Aorta (tissue), 5 donors: ENCODE results near the gene PPP2R5C. TPM values are rescaled to one million over a fixed set of nuclear protein-coding genes. Genes with fewer than 3 reads are reported as not detected.

Experiments used
- ATAC-seq: fragments of 200-7000 bp; cut with Tn5 transposase; one replicate; pipeline ENCODE4 v1.9.1; 2022; ENCODE audit warnings: moderate library complexity; ENCODE audit not compliant: low FRiP score
- DNase-seq, 2 donors: peaks; one replicate each; pipeline ENCODE4 v3.0.0-alpha.2; 2020
- H3K27ac ChIP-seq, 2 donors: one replicate each; pipeline ENCODE4 v1.5.1; 2013; ENCODE audit warnings: low read length in 2 of 2, mild to moderate bottlenecking in 2 of 2, moderate library complexity in 2 of 2, control low read depth in 1 of 2, inconsistent platforms in 1 of 2, low read depth in 1 of 2
- H3K27me3 ChIP-seq, 2 donors: one replicate each; pipeline ENCODE4 v1.6.1; 2013; ENCODE audit warnings: control low read depth in 1 of 2, low read length in 1 of 2, mild to moderate bottlenecking in 1 of 2, moderate library complexity in 1 of 2; ENCODE audit not compliant: insufficient read depth in 2 of 2, control insufficient read depth in 1 of 2
- H3K36me3 ChIP-seq, 2 donors: one replicate each; pipeline ENCODE4 v1.6.1; 2013; ENCODE audit warnings: control low read depth in 1 of 2, low read length in 1 of 2, mild to moderate bottlenecking in 1 of 2; ENCODE audit not compliant: insufficient read depth in 2 of 2, control insufficient read depth in 1 of 2
- H3K4me1 ChIP-seq, 2 donors: one replicate each; pipeline ENCODE4 v1.6.1; 2013; ENCODE audit warnings: low read length in 2 of 2, control low read depth in 1 of 2, mild to moderate bottlenecking in 1 of 2, moderate library complexity in 1 of 2; ENCODE audit not compliant: insufficient read depth in 2 of 2, control insufficient read depth in 1 of 2
- H3K4me3 ChIP-seq, 2 donors: one replicate each; pipeline ENCODE4 v1.5.1; 2013; ENCODE audit warnings: low read length in 2 of 2, control low read depth in 1 of 2, mild to moderate bottlenecking in 1 of 2
- H3K9me3 ChIP-seq: one replicate; pipeline ENCODE4 v1.6.1; 2013; ENCODE audit warnings: mild to moderate bottlenecking, low read length; ENCODE audit not compliant: control insufficient read depth
- WGBS, 2 donors: extraction: QIAGEN DNeasy Blood & Tissue Kit; methylation state at CpG; one replicate each; pipeline ENCODE4 v1.1.7; 2013; 5-methylcytosine and 5-hydroxymethylcytosine counted together
- intact Hi-C, 2 donors: fragments of 100-400 bp; cut with DNase I; formaldehyde crosslinking; loops; one replicate each; pipeline versions ENCODE4 v1.14.2 to v1.15.0; 2022
- polyA plus RNA-seq, 2 donors: library from polyadenylated mRNA; stranded (reverse); fragments of 200-250 nt; gene quantifications; one replicate each; pipeline ENCODE4 v1.2.3, GENCODE V29; 2013
- total RNA-seq, 2 donors: library from RNA; stranded (reverse); fragmentation: NEBNext Ultra II Directional; extraction: Animal tissue kit (Norgen Biotek cat#: 25700); gene quantifications; one replicate each; pipeline ENCODE4 v1.2.1, GENCODE V29; 2021
- donor health status: healthy with polysubstance abuse.
- donor health status: Bipolar disorder and iron deficiency.
- donor health status: DM: no; HTN: no; CAD: no.
- donor health status: DM: no; HTN: no; CAD: no.
- donor health status: DM: yes; HTN: yes; CAD: no.

The PPP2R5C gene
- total and polyA plus RNA-seq, 4 donors, result 64.0 to 155 (median 115) TPM

DNA sequence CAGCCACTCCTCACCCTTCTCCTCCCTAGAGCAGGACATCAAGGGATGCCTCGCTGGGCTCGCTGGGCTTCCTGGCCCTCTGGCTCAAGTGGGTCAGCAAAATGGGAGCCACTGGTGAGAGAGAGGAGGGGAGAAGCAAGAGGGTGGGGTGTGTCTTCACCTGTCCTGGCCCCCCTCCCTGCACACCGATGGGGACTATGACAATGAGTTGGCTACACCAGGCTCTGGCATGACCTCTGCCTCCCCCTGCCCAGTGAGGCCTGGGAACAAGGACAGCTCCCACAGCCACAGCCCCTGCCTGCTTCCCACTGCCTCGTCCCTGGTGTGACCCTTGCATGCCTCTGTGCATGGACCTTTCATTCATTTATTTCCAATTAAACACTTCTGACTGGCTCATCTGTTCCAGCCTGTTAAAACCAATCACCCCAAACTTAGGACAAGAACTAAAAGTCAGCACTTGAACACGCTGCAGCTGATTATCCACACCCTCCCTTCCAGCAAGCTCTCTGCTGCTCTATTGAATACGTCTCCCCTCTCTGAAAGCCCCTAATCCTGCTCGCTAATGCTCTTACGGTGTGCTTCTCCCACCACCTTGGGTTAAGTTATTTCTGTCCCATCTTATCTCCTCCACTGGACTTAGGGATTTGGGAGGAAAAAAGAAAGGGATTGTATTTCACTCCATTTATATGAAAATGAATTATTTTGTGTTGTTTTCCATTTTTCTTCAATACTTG is 5.8 kb upstream of the PPP2R5C start:
- peaks cover 0 to 1% of the 10 kb centered on the region in 2 donors for H3K4me1 ChIP-seq
- ATAC-seq (no peak), DNase-seq (peak in 1 of 2 donors; percentile 56)
- intact Hi-C loops, result no loop called here
- H3K4me3 ChIP-seq, result no peak overlapping the region
- H3K27me3 ChIP-seq, result peaks cover 0 to 3% of the 10 kb centered on the region in 2 donors
- no peaks in the 10 kb centered on the region for H3K9me3 ChIP-seq
- H3K36me3 ChIP-seq, result no peaks in the 10 kb centered on the region
- WGBS, 2 donors, result 71 to 72% methylated on average over 8 of the region's 8 CpGs
- H3K27ac ChIP-seq, result no peak overlapping the region

DNA sequence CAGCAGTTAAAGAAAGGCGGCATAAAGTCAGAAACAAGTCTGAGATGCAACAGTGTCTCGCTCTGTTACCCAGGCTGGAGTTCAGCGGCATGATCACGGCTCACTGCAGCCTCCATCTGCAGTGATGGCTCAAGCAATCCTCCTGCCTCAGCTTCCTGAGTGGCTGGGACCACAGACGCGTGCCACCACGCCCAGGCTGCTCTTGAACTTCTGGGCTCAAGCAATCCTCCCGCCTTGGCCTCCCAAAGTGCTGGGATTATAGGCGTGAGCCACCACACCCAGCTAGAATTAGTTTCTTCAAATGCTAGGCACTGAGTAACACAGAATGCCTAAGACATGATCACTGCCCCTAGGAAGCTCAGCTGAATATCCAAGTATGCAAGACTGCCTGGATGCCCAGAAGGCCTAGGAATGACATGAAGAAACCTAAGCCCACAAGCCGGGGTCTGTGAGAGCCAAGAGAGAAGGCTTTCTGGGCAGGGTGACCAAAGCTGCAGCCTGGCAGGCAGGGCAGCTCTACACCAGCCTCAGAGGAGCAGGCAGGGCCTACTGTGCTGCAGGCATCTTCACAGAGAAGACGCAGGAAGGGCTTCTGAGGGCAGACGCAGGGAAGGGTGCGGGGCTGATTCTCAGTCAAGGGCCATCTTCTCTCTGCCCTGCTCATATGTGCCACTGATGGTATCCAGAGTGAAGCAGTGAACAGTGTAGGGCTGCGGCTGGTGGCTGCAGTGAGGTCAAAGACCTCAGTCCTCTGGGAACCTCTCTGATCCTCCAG is 4.3 kb upstream of the PPP2R5C start:
- no peaks in the 10 kb centered on the region for H3K36me3 ChIP-seq
- intact Hi-C loops, result no loop called here
- H3K9me3 ChIP-seq, result no peaks in the 10 kb centered on the region
- no peak overlapping the region for H3K27ac ChIP-seq
- DNase-seq, result no peak
- H3K27me3 ChIP-seq, result peaks cover 0 to 3% of the 10 kb centered on the region in 2 donors
- no peak overlapping the region for H3K4me3 ChIP-seq
- 90% methylated on average over 14 of the region's 14 CpGs for WGBS, 2 donors
- H3K4me1 ChIP-seq, result peaks cover 0 to 1% of the 10 kb centered on the region in 2 donors
- no peak for ATAC-seq

DNA sequence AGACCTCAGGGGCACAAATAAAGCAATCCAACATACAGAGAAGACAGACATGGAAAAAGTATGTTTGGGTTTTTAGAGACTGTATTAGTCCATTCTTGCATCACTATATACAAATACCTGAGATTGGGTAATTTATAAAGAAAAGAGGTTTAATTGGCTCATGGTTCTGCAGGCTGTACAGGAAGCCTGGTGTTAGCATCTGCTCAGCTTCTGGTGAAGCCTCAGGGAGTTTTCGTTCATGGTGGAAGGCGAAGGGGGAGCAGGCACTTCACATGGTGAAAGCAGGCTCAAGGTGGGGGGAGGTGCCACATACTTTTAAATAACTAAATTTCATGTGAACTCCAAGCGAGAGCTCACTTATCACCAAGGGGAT is 3.7 kb upstream of the PPP2R5C start:
- H3K27me3 ChIP-seq, result no peaks in the 10 kb centered on the region
- DNase-seq (no peak), ATAC-seq (no peak)
- no peaks in the 10 kb centered on the region for H3K9me3 ChIP-seq
- WGBS, 2 donors, result 95 to 97% methylated on average over 3 of the region's 3 CpGs
- intact Hi-C loops, result no loop called here
- no peaks in the 10 kb centered on the region for H3K36me3 ChIP-seq
- no peak overlapping the region for H3K27ac ChIP-seq
- H3K4me3 ChIP-seq, result no peak overlapping the region
- H3K4me1 ChIP-seq, result peaks cover 0 to 1% of the 10 kb centered on the region in 2 donors

DNA sequence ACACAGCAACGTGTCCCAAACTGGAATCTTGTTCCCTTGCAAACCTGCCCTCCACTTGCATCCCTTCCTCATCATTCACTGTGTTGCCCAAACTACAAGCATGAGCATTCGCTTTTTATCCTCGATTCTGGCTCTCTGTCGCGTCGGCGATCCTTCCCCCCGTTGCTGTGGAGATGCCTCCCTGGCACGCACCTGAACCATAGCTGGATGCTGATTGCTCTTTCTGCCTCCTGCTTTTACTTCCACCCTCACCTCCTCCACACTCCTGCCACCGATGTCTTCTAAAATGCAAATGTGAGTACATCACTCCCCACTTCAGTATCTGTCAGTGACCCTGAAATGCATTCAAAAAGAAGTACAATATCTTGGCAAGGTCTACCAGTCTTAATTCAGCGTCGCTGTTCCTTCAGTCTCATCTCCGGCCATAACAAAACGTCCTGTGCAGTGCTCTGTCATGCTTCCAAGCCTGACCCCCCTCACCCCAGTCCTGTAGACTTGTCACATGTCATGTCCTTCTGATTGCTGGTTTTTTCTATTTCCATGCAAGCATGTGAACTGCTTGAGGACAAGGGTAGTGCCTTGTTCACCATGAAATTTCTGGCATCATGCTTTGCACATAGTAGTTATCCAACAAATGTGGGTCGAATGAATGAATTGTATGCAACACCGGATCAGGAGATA is 2.5 kb upstream of the PPP2R5C start:
- Histone ChIP-seq H3K27ac (no peak overlapping the region), H3K36me3 (no peaks in the 10 kb centered on the region), H3K27me3 (no peaks in the 10 kb centered on the region), H3K4me3 (no peak overlapping the region), H3K4me1 (peaks cover 0 to 1% of the 10 kb centered on the region in 2 donors), H3K9me3 (no peaks in the 10 kb centered on the region)
- ATAC-seq (no peak), DNase-seq (no peak)
- WGBS, 2 donors, result 77 to 82% methylated on average over 16 of the region's 16 CpGs
- intact Hi-C loops, result no loop called here

DNA sequence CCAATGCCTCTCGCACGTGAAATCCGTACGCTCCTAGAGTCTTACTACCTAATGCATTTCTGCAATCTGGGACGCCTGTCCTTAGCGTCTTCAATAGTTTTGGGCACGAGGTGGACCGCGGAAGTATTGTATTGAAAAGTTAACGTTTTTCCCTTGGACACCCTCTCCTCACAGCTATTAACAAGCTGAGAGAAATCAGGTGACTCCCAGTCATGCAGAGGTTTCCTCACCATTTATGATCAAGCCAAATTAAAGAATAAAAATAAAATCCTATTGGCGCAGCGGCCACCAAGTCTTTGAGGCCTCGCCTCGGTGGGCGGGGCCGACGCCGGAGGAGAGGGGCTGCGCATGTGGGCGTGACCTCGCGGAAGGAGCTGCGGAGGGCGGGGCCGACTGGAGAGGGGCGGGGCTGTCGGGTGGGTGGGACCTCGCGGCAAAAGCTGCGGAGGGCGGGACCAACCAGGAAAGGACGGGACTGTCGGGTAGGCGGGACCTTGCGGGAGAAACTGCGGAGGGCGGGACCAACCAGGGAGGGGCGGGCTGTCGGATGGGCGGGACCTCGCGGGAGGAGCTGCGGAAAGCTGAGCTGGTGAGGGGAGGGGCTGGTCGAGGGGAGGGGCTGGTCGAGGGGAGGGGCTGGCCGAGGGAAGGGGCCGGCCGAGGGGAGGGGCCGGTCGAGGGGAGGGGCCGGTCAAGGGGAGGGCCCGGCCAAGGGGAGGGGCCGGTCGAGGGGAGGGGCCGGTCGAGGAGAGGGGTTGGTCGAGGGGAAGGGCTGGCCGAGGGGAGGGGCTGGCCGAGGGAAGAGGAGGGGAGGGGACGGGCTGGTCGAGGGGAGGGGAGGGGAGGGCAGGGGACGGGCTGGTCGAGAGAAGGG is 1.1 kb upstream of the PPP2R5C start:
- H3K4me1 ChIP-seq, result peaks cover 0 to 1% of the 10 kb centered on the region in 2 donors
- WGBS, 2 donors, result 2% methylated on average over 28 to 63 of the region's 63 CpGs
- peak; percentile 99 for DNase-seq
- H3K36me3 ChIP-seq, result no peaks in the 10 kb centered on the region
- intact Hi-C loops, result loop anchor here (5.0 kb wide), 2 partner anchors 52 to 187 kb away; no protein-coding TSS in a partner anchor
- H3K27me3 ChIP-seq, result no peaks in the 10 kb centered on the region
- no peaks in the 10 kb centered on the region for H3K9me3 ChIP-seq
- peak overlapping the region; percentile 20 to 58 for H3K4me3 ChIP-seq
- H3K27ac ChIP-seq, result peak overlapping the region in 1 of 2 donors; percentile 41
- ATAC-seq, result peak; percentile 95

DNA sequence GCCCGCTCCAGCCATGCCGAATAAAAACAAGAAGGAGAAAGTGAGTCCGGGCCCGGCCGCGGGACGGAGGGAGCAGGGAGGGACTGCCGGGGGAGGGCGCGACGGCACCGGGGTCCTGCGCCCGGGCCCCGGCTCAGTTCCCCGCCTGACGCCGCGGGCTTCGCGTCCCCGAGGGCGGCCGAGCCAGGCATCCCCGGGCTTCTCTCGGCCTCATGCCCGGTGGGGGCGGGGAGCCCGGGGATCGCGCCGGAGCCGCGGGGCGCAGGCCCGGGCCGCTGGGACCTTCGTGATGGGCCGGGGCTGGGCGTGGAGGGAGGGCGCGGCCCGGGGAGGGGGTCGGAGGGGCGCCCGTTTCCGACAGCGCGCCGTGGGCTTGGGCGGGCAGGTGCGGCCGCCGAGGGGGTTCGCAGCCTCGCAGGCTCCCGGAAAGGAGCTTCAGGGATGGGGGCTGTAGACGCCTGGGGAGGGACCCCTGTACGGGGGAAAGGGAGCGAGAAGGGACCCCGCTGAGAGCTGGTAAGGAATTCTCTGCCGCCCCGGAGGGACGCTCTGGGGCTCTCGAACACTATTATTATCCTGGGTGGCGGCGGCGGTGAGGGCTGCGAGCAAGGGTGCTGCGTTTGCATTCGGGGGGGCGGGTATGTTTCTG is 496 bp downstream of the PPP2R5C start:
- ATAC-seq, result no peak
- no peaks in the 10 kb centered on the region for H3K9me3 ChIP-seq
- H3K27me3 ChIP-seq, result no peaks in the 10 kb centered on the region
- intact Hi-C loops, result loop anchor here (5.0 kb wide), 2 partner anchors 50 to 185 kb away; no protein-coding TSS in a partner anchor
- peaks cover 0 to 4% of the 10 kb centered on the region in 2 donors for H3K36me3 ChIP-seq
- peak overlapping the region; percentile 72 to 90 for H3K4me3 ChIP-seq
- DNase-seq, result peak in 1 of 2 donors; percentile 60
- H3K4me1 ChIP-seq, result peaks cover 0 to 1% of the 10 kb centered on the region in 2 donors
- WGBS, 2 donors, result 1% methylated on average over 46 to 72 of the region's 72 CpGs
- H3K27ac ChIP-seq, result no peak overlapping the region

DNA sequence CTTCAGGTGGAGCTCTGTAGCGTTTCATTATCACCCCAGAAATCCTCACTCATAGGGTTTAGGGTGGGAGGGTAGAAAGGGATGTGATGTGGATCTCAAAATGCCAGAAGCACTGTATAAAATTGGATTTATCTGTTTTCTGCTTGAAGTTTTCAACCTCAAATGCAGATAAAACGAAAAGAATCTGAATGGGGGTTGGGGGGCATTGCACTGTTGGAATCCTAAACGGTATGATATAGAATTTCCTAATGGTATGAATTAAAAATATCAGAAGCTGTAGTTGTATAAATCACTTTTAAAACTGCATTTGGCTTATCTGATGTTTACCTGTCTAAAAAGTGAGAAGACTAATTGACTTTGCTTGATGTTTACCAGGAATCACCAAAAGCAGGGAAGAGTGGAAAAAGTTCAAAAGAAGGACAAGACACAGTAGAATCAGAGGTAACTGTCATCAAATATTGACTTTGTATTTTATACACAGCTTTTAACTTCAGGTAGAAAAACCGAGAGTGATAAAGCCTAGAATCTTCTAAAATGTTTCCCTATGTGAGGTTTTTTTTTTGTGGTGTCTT is 1.1 kb downstream of the PPP2R5C start:
- no peaks in the 10 kb centered on the region for H3K27me3 ChIP-seq
- no peak overlapping the region for H3K27ac ChIP-seq
- DNase-seq, result no peak
- peaks cover 0 to 1% of the 10 kb centered on the region in 2 donors for H3K4me1 ChIP-seq
- no peaks in the 10 kb centered on the region for H3K9me3 ChIP-seq
- no peak for ATAC-seq
- 24 to 27% methylated on average over 4 of the region's 4 CpGs for WGBS, 2 donors
- peaks cover 0 to 4% of the 10 kb centered on the region in 2 donors for H3K36me3 ChIP-seq
- peak overlapping the region; percentile 72 to 90 for H3K4me3 ChIP-seq
- intact Hi-C loops, result loop anchor here (5.0 kb wide), 2 partner anchors 50 to 185 kb away; no protein-coding TSS in a partner anchor
